GM19468 (cell line): Measurements from ENCODE around the gene TFRC.
"Not testable (repeated sequence)": the region's sequence is repeated elsewhere in the genome, so short reads cannot be mapped to it uniquely, and the experiment has no call there.

Experiments
- ATAC-seq: cut with Tn5 transposase; IDR thresholded peaks from one replicate; pipeline ENCODE4 v1.9.1; 2021; ENCODE audit warnings: mild to moderate bottlenecking, moderate library complexity, moderate number of reproducible peaks; ENCODE audit not compliant: unreplicated experiment; ENCODE audit errors: extremely low read depth

TFRC gene

DNA sequence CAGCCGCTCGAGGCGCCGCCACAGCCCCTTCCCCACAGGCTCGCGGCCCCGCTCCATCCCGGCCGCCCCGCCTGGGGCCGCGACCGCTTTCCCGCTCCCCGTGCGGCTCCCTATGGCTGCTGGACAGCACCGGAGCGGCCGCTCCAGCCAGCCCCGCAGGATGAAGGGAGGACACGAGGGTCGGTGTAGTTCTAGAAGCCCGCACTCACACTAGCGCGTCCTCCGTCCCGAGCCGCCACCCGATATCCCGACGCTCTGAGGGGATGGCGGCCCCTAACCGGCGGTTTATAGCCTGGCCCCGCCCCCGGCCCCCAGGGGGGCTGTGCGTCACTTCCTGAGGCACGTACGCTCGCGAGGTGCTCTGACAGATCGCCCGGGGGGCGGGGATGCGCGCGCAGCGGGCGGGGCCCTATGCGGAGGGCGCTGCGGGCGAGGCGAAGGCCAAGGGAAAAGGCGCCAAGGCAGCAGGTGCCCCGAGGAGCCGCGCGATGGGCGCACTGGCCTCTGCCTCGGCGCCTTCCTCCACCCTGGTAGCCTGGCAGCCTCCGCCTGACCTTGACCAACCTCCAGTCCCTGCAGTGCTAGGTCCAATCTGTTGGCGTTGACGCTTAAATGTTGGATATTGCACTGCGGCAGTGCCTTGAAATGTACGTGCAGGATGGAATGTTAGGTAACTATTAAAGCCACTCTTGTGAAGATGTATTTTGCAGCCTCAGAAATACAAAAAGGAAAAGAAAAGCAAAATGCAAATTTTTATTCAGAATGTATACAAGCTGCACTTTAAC, at the start of gene TFRC:
TSS of gene TFRC (minus strand) at position 257 of the 785 bp plus-strand sequence. CDS start 4,991 bp downstream, outside the sequence.
- ATAC-seq = peak; percentile 80

DNA sequence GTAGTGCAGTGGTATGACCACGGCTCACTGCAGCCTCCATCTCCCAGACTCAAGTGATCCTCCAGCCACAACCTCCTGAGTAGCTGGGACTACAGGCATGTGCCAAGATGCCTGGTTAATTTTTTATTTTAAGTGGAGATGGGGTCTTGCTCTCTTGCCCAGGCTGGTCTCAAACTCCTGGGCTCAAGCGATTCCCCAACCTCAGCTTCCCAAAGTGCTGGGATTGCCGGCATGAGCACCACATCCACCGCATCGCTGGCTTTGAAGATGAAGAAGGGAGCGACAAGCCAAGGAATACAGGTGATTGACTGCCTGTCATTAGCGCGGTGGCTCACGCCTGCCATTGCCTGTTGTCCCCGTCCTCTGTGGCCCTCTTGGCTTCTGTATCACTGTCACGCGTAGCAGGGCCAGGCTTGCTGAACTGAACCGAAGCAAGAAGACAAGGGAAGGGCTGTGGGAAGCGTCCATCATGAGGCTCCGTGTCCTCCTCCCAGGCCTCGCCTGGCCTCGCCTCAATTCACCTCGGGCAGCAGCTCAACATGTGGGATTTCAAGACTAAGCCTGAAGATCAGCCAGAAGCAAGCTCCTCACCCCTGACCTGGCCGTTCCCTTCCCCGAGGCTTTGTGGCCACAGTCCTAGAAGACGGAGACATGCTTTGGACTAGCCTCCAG, 46.4 kb upstream of the TFRC start:
- no peak for ATAC-seq

DNA sequence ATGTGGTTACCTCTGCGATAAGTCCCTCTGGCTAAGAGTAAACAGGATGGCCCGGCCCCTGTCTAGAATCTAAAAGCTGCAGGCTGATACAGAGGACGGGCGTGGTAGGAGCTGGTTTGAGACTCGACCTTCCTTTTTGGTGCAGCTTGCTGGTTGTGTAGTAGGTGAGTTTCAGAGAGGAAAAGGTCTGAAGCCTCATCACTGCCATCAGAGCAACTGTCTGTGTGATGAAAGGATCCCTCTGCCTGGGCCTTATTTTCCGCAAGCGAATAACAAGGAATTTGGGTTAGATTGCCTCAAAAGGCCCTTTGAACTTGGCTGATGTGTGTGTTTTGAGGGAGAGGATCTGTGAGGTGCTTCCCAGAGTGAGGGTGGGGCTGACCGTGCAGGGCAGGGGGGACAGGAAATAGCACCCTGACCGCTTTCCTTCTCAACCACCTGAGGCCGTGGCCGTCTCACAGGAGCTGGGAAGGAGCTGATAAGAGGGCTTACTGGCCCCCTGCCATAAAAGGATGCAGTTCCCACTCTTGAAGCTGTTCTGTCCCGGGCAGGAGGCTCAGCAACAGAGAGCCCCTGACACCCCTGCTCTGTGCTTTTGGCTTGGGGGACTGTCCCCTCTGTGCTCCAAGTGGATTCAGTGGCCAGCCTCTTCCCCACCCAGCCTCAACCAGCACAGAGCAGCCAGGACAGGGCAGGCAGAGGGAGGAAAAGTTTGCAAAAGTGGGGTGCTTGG, 45.6 kb upstream of the TFRC start:
- no peak for ATAC-seq

DNA sequence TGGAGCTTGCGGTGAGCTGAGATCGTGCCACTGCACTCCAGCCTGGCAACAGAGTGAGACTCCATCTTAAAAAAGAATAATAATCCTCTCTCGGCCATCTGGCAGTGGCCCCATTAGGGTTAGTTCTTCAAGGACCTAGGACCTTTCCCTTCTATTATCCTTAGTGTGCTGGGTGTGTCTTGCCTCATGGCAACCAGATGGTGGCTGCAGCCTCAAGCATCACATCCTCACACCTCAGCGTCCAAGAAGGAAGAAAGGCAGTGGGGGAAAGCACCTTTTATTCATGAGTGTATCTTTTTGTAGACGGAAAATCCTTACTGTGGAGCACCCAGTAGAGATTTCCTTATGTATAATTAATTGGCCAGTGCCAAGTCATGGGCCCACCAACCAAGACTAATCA, 42.7 kb upstream of the TFRC start:
- ATAC-seq = no peak

DNA sequence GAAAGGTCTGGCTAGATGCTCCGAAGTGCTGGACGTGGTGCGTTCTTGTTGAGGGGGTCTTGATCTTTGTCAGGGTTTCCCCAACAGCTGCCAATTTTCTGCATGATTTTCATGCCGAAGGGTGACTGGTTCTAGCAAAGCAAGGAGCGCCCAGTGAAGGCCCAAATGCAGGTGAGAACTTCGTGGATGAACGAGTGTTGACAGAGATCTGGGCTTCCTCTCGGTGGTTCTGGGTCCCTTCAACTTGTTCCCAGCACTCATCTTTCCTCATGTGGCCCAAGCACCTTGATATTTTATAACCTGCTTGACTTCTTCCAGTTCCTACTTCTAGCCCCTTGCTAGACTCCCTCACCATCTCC, 40.8 kb upstream of the TFRC start:
- no peak for ATAC-seq

DNA sequence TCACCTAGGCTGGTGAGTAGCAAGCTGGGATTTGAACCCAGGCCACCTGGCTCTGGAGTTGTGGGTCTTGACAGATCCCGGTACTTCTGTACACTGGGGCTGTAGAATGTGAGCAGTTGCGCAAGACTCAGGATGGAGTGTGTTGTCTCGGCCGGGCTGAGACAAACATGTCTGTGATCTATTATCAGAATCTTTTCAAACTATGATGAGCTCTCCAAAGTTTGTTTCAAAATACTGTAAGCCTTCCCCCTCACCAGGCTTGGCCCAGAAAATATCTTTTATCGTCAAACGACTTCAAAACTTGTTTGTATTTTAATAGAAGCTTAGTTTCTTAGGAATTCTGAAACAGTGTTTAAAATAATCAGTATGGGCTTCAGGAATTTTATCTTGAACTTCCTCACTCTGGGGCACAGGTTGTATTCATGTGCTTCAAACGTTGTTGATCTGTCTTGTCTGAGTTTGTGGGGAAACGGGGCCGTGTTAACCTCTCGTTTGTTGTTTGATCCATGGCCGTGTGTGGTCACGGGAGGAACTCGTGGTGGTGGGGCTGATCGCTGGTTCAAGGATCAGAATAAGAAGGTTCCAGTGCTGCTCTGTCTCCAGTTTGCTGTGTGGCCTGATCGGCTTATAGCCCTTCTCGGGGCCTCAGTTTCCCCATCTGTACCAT, 40.3 kb upstream of the TFRC start:
- no peak for ATAC-seq

DNA sequence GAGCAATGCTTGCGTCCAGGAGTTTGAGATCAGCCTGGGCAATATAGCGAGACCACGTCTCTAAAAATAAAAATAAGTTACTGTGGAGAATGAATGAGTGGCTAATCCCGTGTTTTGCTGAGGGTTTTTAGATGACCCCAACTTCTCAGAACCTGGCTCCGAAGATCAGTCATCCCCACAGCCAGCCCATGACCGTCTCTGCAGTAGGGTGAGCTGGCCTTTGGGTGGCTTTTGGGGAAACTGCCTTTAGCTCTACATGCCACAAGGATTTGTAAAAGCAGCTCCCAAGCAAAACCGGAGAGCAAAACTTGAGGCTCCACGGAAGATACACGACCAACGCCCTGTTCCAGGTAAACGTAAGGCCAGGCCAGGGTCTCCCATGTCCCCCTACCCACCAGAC, 39.2 kb upstream of the TFRC start:
- ATAC-seq = no peak

DNA sequence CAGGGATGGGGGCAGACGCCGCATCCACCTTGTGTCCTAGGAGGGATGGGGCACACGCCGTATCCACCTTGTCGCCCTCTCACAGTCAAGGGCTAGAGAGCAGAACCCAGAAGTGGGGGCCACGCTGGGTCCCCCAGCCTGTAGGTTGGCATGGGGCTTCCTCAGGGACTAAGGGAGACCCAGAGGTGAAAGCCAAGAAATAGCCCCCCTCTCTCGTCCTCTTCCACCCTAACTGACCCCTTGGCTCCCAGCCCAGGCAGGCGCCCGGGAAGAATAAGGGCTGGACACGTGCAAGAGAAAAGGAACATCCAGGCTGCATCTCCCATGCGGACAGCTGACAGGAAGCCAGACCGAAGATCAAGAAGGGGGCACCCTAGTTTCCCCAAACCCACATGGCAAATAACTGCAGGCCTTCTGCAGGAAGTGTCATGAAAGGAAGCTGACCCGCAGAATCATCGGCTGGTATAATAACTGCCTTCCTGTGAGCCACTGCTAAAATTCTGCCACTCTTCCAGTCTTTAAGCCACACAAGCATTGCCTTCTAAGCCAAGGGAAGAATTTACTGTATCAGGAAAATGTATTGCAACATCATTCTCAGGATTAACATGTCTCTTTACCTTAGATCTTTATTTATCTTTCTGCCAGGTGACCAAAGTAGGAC, 38.5 kb upstream of the TFRC start:
- no peak for ATAC-seq

DNA sequence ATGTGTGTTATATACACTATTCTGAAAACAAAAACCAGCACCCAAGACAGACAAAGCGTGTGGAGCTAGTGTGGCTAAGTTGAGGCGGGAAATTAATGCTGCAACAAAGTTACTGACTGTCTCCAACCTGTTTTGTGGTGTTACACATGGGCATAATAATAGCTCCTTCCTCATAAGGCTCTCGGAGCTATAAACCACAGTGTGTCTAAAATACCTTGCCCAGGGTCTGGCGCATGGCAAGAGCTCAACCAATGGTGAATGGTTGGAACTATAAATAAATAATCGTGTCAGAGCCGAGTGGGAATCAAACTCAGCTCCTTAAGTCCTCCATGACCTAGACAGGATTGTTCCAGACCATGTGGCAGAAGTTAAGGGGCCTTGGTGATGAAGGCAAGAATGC, 35.9 kb upstream of the TFRC start:
- ATAC-seq = no peak

DNA sequence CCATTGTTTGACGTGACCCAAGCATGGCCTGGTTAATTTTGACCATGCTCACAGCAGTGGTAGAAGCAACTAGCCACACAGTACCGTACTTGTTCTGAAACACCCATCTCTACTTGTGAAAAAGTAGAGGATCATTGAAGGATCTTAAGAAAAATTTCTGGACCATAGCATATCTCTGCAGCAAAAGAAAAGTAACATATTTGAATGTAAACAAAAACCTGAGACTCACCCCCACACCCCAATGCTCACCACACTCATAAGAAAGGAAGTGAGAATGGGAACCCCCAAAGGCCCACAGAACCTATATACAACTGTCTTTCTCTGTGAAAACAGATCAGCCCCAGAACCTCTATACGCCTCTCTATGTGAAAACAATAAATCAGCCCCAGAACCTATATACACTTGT, 33.8 kb upstream of the TFRC start:
- no peak for ATAC-seq

DNA sequence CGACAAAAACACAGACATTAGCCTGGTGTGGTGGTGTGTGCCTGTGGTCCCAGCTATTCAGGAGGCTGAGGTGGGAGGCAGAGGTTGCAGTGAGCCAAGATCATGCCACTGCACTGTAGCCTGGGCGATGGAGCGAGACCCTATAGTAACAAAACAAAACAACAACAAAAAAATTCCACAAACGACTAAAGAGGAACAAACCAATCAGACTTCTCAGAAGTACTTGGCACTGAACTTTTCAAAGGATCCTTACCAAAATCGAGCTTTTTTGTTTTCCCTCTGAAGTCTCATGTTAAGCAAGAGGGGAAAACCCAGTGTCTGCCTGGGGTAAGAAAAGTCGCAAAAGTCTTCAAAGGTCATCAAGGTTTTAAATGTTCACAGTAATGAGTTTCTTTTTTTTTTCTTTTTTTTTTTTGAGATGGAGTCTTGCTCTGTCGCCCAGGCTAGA, 30.1 kb upstream of the TFRC start:
- no peak for ATAC-seq

DNA sequence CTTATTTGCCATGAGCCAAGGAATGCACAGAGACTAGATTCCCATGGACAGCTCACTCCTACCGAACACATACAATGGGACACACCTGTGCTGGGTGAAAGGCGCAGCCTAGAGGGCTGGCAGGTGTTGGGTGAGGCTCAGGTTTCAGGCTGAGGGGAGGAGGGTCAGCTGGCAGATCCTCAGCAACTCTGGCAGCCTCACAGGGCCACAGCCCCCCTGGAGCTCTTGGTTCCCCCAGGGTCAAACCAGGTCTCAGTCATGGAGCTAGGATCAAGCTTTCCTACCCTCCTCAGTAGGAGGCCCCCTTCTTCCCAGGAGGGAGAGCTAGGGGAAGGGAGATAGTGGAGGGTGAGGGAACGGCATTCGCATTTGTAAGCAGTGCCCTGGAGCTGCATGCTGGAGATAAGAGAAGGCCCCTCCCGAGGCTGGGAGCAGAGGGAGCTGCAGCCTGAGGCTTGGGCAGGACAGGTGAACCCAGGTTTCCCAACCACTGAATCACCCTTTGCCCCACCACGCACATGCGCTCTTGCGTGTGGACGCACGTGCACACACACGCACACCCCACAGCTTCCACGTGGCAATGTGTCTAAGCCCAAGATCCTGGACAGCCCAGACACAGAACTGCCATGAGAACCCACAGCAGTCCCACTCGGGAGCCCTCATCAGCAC, 26.3 kb upstream of the TFRC start:
- no peak for ATAC-seq

DNA sequence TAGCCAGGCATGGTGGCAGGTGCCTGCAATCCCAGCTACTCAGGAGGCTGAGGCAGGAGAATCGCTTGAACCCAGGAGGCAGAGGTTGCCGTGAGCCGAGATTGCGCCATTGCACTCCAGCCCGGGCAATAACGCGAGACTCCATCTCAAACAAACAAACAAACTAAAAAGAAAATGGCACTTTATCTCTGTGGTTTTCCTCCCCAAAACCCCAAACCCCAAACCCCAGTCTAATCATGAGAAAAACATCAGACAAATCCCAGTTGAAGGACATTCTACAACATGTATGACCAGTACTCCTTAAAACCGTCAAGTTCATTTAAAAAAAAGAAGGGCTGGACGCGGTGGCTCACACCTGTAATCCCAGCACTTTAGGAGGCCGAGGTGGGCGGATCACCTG, 22.8 kb upstream of the TFRC start:
- not testable (repeated sequence) for ATAC-seq

DNA sequence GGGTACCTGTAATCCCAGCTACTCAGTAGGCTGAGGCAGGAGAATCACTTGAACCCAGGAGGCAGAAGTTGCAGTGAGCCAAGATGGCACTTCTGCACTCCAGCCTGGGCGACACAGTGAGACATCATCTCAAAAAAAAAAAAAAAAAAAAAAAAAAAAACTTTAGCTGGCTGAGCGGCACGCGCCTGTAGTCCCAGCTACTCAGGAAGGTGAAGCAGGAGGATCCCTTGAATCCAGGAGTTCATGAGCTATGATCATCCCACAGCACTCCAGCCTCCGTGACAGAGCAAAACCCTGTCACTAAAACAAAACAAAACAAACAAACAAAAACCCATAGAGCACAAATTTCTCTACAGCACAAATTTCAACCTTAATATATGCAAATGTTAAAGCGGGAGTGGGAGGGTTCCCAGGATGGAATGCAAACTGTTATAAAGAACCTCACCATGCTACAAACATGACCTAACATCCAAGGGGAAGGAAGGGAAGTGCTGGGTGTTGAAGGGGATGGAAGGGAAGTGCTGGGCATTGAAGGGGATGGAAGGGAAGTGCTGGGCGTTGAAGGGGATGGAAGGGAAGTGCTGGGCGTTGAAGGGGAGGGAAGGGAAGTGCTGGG, 16.6 kb upstream of the TFRC start:
- not testable (repeated sequence) for ATAC-seq

DNA sequence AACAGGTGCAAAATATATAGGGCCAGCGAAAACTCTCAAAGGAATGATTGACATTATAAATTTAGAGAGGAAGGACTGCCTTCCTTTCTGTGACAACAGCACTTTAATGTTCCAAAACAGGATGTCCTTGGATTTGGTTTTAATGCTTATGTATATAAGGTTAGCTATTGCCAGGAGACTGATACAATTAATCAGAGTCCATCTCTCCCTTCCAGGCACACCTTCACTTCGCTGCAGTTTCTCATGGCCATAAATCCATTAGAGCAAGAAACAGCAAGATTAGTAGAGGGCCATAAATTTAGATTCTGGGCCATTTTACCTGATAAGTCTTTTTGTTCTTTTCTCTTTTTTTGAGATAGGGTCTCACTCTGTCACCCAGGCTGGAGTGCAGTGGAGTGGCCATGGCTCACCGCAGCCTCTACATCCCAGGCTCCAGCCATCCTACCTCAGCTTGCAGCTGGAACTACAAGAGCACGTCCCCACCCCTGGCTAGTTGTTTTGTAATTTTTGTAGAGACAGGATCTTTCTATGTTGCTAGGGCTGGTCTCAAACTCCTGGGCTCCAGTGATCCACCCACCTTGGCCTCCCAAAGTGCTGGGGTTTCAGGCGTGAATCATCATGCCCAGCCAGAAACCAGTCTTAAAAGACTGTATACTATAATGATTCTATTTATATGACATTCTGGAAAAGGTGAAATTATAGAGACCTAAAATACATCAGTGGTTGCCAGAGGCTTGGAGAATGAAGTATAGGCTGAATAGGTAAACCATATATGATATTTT, 15.7 kb upstream of the TFRC start:
- ATAC-seq = no peak

DNA sequence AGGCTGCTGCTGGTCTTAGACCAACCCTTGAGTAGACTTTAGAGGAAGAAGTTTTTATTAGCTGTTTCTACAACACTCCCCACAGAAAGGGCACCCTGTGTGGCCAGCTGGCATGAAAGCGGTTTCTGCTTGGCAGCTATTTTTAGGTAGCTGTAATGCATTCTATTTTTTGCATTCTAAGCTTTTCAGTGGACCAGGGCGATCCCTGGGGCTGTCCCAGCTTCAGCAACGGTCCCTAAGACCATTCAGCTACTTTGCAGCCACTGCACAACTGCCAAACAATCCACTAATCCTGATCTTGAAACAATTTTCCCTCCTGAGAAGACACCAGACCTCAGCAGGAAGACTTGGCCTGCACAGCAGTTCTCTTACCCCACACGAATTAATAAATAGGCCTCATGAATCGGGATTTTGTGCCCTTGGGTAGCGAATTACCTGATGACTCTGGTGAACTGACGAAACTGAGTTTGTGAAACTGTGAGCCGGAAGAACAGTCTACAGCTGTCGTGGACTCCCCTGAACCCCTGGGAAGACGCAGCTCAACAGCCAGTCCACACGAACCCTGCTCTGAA, 14.6 kb upstream of the TFRC start:
- peak; percentile 90 for ATAC-seq

DNA sequence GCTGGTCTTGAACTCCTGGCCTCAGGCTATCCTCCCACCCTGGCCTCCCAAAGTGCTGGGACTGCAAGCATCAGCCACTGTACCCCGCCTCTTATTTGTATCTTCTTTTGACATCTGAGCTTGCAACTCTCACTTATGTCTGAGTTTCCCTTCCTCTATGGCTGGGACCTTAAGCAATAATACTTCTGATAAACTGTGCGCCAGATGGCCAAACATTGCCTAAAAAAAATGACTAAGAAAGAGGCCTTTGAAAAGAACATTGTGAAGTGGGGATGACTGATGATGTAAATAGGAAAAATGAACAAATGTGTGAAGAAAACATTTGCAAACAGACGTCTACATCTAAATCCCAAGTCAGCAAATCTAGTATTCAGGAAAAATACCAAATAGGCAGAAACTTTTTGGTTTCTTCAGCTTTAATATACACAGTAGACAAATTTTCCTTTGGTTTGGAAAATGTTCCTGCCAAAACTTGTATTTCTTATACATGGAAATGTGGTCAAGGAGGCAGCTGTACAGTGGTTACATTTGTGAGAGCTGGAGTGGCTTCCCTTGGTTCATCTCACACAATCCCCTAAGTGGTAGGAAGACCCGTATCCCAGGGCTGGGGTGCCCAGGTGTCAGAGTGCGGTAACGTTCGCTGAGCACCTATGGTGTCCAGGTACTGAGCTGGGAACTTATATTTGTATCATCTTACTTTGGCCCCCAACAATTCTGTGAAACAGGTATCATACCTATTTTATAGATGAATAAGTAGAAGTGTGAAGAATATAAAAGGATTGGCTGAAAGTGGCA, 11.6 kb upstream of the TFRC start:
- ATAC-seq = no peak
